ENCODE results near the gene KIF26B. TPM values are rescaled to one million over a fixed set of nuclear protein-coding genes. Genes with fewer than 3 reads are reported as not detected.

KIF26B gene
- total RNA-seq, 2 experiments from 2014 or later = not detected

DNA sequence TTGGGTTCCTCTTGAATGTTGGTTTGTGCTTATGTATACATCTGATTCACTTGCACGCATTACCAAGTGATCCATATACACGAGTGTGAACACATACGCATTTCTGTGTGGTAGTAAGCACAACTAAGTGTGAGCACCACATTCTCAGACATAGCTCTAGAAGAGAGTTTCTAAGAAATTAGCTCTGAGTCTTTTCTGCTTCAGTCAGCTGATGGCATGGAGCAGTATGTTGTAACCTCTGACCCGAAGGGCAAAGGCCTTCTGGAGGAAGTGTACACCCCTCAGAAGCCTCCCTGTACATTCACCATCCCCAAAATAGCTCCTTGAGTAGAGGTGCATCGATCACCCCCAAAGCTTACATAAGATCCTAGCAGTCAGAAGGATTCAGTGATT, 183.7 kb downstream of the KIF26B start:
- DNase-seq (ENCODE audit: low spot score) = no peak
- H3K27ac ChIP-seq (ENCODE audit: low read depth, low read length, poor library complexity, severe bottlenecking) = no peak overlapping the region
- no peaks in the 10 kb centered on the region for H3K4me1 ChIP-seq (ENCODE audit: insufficient read depth, low read length, poor library complexity, severe bottlenecking)
- ChIA-PET CTCF (ENCODE audit: unreplicated experiment) (no interaction called here), POLR2A (interaction anchor here (0.6 kb wide), 2 partner anchors 529 to 804 kb away, joined by 3 read pairs; no protein-coding TSS in a partner anchor)
- 0 out of 2 replicates have a peak overlapping the region, but pooled peaks have one; percentile 10 for H2AFZ ChIP-seq (ENCODE audit: low read length)
- H4K20me1 ChIP-seq (ENCODE audit: insufficient read depth, low read length) = no peaks in the 10 kb centered on the region
- H3K4me3 ChIP-seq (ENCODE audit: low read depth, low read length, poor library complexity, severe bottlenecking) = no peak overlapping the region
- H3K9me2 ChIP-seq (ENCODE audit: insufficient read depth, low read length) = no peaks in the 10 kb centered on the region
- no peaks in the 10 kb centered on the region for H3K36me3 ChIP-seq (ENCODE audit: insufficient read depth, low read length)
- no peak overlapping the region for H3K4me2 ChIP-seq (ENCODE audit: low read length)
- no peaks in the 10 kb centered on the region for H3K9me3 ChIP-seq (ENCODE audit: low read length)
- intact Hi-C loops (cut with micrococcal nuclease; ENCODE audit: unreplicated experiment) = no loop called here
- no peaks in the 10 kb centered on the region for H3K79me2 ChIP-seq (ENCODE audit: insufficient read depth, low read depth, low read length)
- TF ChIP-seq CTCF (conservative IDR thresholded peaks at IDR 0.05; ENCODE audit: low read length) (no peak), EZH2phosphoT487 (IDR thresholded peaks at IDR 0.05; ENCODE audit: borderline replicate concordance, low read depth, low read length) (no peak)
- no TSS peak for BruUV-seq (replicated peaks)

DNA sequence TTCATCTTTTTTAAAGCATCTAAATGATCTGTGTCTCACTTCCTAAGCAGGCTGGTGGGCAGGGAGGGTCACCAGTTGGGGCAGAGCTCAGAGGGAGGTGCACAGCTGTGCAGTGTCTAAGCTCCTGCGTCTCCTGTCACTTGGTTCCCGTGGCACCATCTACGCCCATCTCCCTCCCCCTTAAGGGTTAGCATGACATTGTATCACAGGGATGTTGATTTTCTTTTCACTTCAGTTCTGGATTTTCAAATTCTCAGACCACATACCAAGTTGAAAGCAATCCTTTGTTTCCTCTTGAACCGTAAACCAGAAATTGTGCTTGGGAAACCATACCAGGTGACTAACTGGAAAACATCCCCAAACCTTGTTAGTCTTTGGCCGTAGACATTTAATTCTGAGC, 187.0 kb downstream of the KIF26B start:
- Histone ChIP-seq H3K4me1 (ENCODE audit: insufficient read depth, low read length, poor library complexity, severe bottlenecking) (no peaks in the 10 kb centered on the region), H3K27ac (ENCODE audit: low read depth, low read length, poor library complexity, severe bottlenecking) (no peak overlapping the region), H2AFZ (ENCODE audit: low read length) (no peak overlapping the region), H3K79me2 (ENCODE audit: insufficient read depth, low read depth, low read length) (no peaks in the 10 kb centered on the region), H3K4me2 (ENCODE audit: low read length) (no peak overlapping the region), H4K20me1 (ENCODE audit: insufficient read depth, low read length) (no peaks in the 10 kb centered on the region), H3K9me2 (ENCODE audit: insufficient read depth, low read length) (no peaks in the 10 kb centered on the region), H3K4me3 (ENCODE audit: low read depth, low read length, poor library complexity, severe bottlenecking) (no peak overlapping the region), H3K36me3 (ENCODE audit: insufficient read depth, low read length) (no peaks in the 10 kb centered on the region), H3K9me3 (ENCODE audit: low read length) (no peaks in the 10 kb centered on the region)
- intact Hi-C loops (cut with micrococcal nuclease; ENCODE audit: unreplicated experiment) = no loop called here
- POLR2A ChIA-PET = interaction anchor here (1.2 kb wide), 1 partner anchor 9 kb away, joined by 3 read pairs; no protein-coding TSS in a partner anchor
- BruUV-seq (replicated peaks) = no TSS peak
- TF ChIP-seq CTCF (conservative IDR thresholded peaks at IDR 0.05; ENCODE audit: low read length) = no peak
- TF ChIP-seq EZH2phosphoT487 (IDR thresholded peaks at IDR 0.05; ENCODE audit: borderline replicate concordance, low read depth, low read length) = no peak
- CTCF ChIA-PET (ENCODE audit: unreplicated experiment) = no interaction called here
- no peak for DNase-seq (ENCODE audit: low spot score)

DNA sequence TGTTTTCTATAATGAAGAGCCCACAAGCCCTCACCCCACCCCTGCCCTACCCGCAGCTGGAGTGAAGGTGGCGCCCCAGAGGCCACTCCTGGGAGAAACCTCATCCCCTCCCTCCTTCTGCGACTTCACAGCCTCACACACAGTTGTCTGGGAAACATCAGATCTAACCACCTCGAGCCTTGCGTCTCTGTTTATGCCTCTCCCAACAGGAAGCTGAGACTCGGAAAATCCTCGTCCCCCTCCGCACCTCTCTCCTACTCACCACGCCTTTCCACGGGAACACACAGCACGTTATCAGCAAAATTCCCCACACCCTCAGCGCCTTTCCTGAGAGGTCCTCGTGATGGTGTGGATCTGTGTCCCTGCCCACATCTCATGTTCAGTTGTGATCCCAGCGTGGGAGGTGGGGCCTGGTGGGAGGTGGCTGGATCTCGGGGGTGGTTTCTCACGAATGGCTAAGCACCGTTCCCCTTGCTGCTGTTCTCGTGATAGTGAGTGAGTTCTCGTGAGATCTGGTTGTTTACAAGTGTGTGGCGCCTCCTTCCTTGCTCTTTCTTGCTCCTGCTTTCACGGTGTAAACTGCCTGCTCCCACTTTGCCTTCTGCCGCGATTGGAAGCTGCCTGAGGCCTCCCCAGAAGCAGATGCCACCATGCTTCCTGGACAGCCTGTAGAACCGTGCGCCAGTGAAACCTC, 190.6 kb downstream of the KIF26B start:
- 0 out of 2 replicates have a peak, but pooled peaks have one; percentile 23 for TF ChIP-seq CTCF (conservative IDR thresholded peaks at IDR 0.05; ENCODE audit: low read length)
- TF ChIP-seq EZH2phosphoT487 (IDR thresholded peaks at IDR 0.05; ENCODE audit: borderline replicate concordance, low read depth, low read length) = no peak

More for the DNA sequence above, 190.6 kb downstream of the KIF26B start:
- ChIA-PET CTCF (ENCODE audit: unreplicated experiment) (no interaction called here), POLR2A (no interaction called here)
- intact Hi-C loops (cut with micrococcal nuclease; ENCODE audit: unreplicated experiment) = no loop called here
- H2AFZ ChIP-seq (ENCODE audit: low read length) = no peak overlapping the region
- H3K79me2 ChIP-seq (ENCODE audit: insufficient read depth, low read depth, low read length) = no peaks in the 10 kb centered on the region
- no peak overlapping the region for H3K4me3 ChIP-seq (ENCODE audit: low read depth, low read length, poor library complexity, severe bottlenecking)
- H3K36me3 ChIP-seq (ENCODE audit: insufficient read depth, low read length) = no peaks in the 10 kb centered on the region
- no peaks in the 10 kb centered on the region for H3K9me2 ChIP-seq (ENCODE audit: insufficient read depth, low read length)
- H3K4me1 ChIP-seq (ENCODE audit: insufficient read depth, low read length, poor library complexity, severe bottlenecking) = no peaks in the 10 kb centered on the region
- H4K20me1 ChIP-seq (ENCODE audit: insufficient read depth, low read length) = no peaks in the 10 kb centered on the region
- H3K27ac ChIP-seq (ENCODE audit: low read depth, low read length, poor library complexity, severe bottlenecking) = no peak overlapping the region
- no peak overlapping the region for H3K4me2 ChIP-seq (ENCODE audit: low read length)
- no TSS peak for BruUV-seq (replicated peaks)
- no peaks in the 10 kb centered on the region for H3K9me3 ChIP-seq (ENCODE audit: low read length)
- DNase-seq (ENCODE audit: low spot score) = no peak

Measured in OCI-LY7 (cell line).